ENCODE measurements around the gene USP19. TPM values are rescaled to one million over a fixed set of nuclear protein-coding genes. Genes with fewer than 3 reads are reported as not detected.

The USP19 gene
- total RNA-seq, 2 donors from 2014 or later, result 49.3 to 58.7 TPM

- no peak for DNase-seq (ENCODE audit: low spot score)
- Histone ChIP-seq H3K4me3 (no peak overlapping the region), H3K4me1 (peaks cover 0 to 5% of the 10 kb centered on the region in 2 donors), H3K36me3 (peaks cover 60% of the 10 kb centered on the region), H3K27ac (no peak overlapping the region), H3K9me3 (no peaks in the 10 kb centered on the region), H3K27me3 (no peaks in the 10 kb centered on the region)
- TF ChIP-seq CTCF (IDR thresholded peaks at IDR 0.05), result no peak
Observed at GRCh38 chr3:49076116-49076515, 44.5 kb downstream of the USP19 start.

Small RNA genes lying within 50 kb of the gene (microRNA-seq; reads per million reads assigned to microRNA genes)
- gene MIR6890 (ENCODE audit: borderline number of aligned reads in 2 of 2, borderline replicate concordance in 1 of 2), result 0 reads per million in 2 donors

Other genes with a start within 250 kb of the USP19 start
- gene SLC25A20, start 221.9 kb downstream of the USP19 start, total RNA-seq, result 10 to 100 TPM; 58.8 to 67.7 TPM
- gene ARIH2, start 202.0 kb downstream of the USP19 start, total RNA-seq, result 100 to 1,000 TPM; 135 to 140 TPM
- gene P4HTM, start 130.6 kb downstream of the USP19 start, total RNA-seq, result 10 to 100 TPM; 40.5 to 45.4 TPM
- 10 to 100 TPM; 51.2 to 71.1 TPM for gene WDR6, start 113.4 kb downstream of the USP19 start, total RNA-seq
- gene DALRD3, start 102.2 kb downstream of the USP19 start, total RNA-seq, result 10 to 100 TPM in 1 of 2 donors, 1 to 10 TPM in 1; 9.5 to 11.8 TPM
- 100 to 1,000 TPM; 182 to 297 TPM for gene NDUFAF3, start 98.7 kb downstream of the USP19 start, total RNA-seq
- 10 to 100 TPM; 32.1 to 68.7 TPM for gene IMPDH2, start 91.4 kb downstream of the USP19 start, total RNA-seq
- 10 to 100 TPM; 39.1 to 46.8 TPM for gene QRICH1, start 26.8 kb downstream of the USP19 start, total RNA-seq
- gene QARS1, start 16.1 kb downstream of the USP19 start, total RNA-seq, result 100 to 1,000 TPM; 118 to 138 TPM
- gene LAMB2, start 12.2 kb upstream of the USP19 start, total RNA-seq, result 1,000 to 10,000 TPM; 1,056 to 1,180 TPM
- gene CCDC71, start 45.5 kb upstream of the USP19 start, total RNA-seq, result 10 to 100 TPM; 16.7 to 25.2 TPM
- gene KLHDC8B, start 50.8 kb upstream of the USP19 start, total RNA-seq, result 10 to 100 TPM; 51.2 to 80.9 TPM
- 1 to 10 TPM; 1.0 to 1.5 TPM for gene C3orf62, start 156.4 kb upstream of the USP19 start, total RNA-seq
- 10 to 100 TPM in 1 of 2 donors, 1 to 10 TPM in 1; 9.8 to 13.5 TPM for gene USP4, start 219.2 kb upstream of the USP19 start, total RNA-seq
- 100 to 1,000 TPM; 121 to 276 TPM for gene GPX1, start 237.5 kb upstream of the USP19 start, total RNA-seq